ENCODE results near the gene DYNLRB2.

The DYNLRB2 gene

DNA sequence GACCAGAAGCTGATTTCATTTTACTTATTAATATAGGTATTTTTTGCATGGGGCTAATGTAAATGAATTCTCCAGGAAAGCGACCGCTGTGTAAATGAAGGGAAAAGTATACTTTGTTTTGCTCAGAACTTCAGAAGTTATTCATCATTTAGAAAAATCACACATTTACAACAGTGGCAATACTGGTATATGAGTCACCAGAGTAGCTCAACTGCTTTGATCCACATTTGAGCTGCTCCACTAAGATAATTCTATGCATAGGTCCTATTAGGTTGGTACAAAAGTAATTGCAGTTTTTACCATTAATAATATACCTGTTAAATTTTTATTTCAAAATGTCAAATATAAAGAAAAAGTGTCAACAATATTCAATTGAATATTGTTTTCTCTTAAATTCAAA, 22.9 kb upstream of the DYNLRB2 start:
- TF ChIP-seq EZH2 (IDR thresholded peaks at IDR 0.05; ENCODE audit: borderline replicate concordance, low read length): no peak
- TF ChIP-seq CTCF (IDR thresholded peaks at IDR 0.05; ENCODE audit: low read length): no peak
- Histone ChIP-seq H3F3A (ENCODE audit: insufficient read depth, low read length) (no peaks in the 10 kb centered on the region), H3K4me2 (ENCODE audit: low read length) (no peak overlapping the region), H3K79me2 (ENCODE audit: insufficient read depth, low read length) (no peaks in the 10 kb centered on the region), H3K27me3 (ENCODE audit: insufficient read depth, low read length) (no peaks in the 10 kb centered on the region; the same call in 1 of the 2 replicates), H3K27ac (ENCODE audit: low read depth, low read length, poor library complexity, severe bottlenecking) (no peak overlapping the region), H3K36me3 (ENCODE audit: insufficient read depth, low read length) (no peaks in the 10 kb centered on the region), H3K4me3 (ENCODE audit: low read depth, low read length, poor library complexity, severe bottlenecking) (no peak overlapping the region), H3K9me3 (ENCODE audit: low read length) (no peaks in the 10 kb centered on the region), H3K9me2 (ENCODE audit: low read depth, low read length) (no peaks in the 10 kb centered on the region), H4K20me1 (ENCODE audit: insufficient read depth, low read length) (no peaks in the 10 kb centered on the region), H3K9ac (ENCODE audit: low read length) (no peak overlapping the region), H2AFZ (ENCODE audit: low read length) (no peak overlapping the region), H3K4me1 (ENCODE audit: insufficient read depth, low read length, severe bottlenecking) (no peaks in the 10 kb centered on the region)

GRCh38 chr16:80518436-80518835, 22.4 kb upstream of the DYNLRB2 start:
- no peaks in the 10 kb centered on the region; the same call in 1 of the 2 replicates for H3K27me3 ChIP-seq (ENCODE audit: insufficient read depth, low read length)
- no peaks in the 10 kb centered on the region for H3K4me1 ChIP-seq (ENCODE audit: insufficient read depth, low read length, severe bottlenecking)
- H4K20me1 ChIP-seq (ENCODE audit: insufficient read depth, low read length): no peaks in the 10 kb centered on the region
- H3K9ac ChIP-seq (ENCODE audit: low read length): no peak overlapping the region
- no peaks in the 10 kb centered on the region for H3K9me2 ChIP-seq (ENCODE audit: low read depth, low read length)
- no peak overlapping the region for H3K4me3 ChIP-seq (ENCODE audit: low read depth, low read length, poor library complexity, severe bottlenecking)
- H3F3A ChIP-seq (ENCODE audit: insufficient read depth, low read length): no peaks in the 10 kb centered on the region
- H3K79me2 ChIP-seq (ENCODE audit: insufficient read depth, low read length): no peaks in the 10 kb centered on the region
- H3K9me3 ChIP-seq (ENCODE audit: low read length): no peaks in the 10 kb centered on the region
- H3K4me2 ChIP-seq (ENCODE audit: low read length): no peak overlapping the region
- TF ChIP-seq EZH2 (IDR thresholded peaks at IDR 0.05; ENCODE audit: borderline replicate concordance, low read length) (no peak), CTCF (IDR thresholded peaks at IDR 0.05; ENCODE audit: low read length) (no peak)
- H2AFZ ChIP-seq (ENCODE audit: low read length): no peak overlapping the region
- no peak overlapping the region for H3K27ac ChIP-seq (ENCODE audit: low read depth, low read length, poor library complexity, severe bottlenecking)
- no peaks in the 10 kb centered on the region for H3K36me3 ChIP-seq (ENCODE audit: insufficient read depth, low read length)

DNA sequence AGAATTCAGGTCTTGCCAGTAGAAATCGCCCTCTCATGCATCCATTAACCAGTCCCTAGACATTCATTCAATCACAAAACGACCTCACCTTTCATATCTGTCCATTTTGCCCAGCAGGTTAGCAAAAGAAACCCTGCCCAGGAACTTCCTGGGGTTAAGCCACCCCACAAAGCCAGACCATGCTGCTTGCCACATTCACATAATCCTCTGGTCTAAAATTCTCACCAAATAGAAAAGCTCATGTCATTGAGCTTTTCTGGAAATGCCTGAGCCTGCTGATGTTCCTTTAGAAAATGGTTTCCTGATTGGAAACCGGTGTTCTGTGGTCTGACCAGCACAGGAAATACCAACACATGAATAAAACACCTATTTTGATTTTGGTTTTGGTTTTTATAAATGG, 21.6 kb upstream of the DYNLRB2 start:
- no peaks in the 10 kb centered on the region for H3K36me3 ChIP-seq (ENCODE audit: insufficient read depth, low read length)
- no peak overlapping the region for H2AFZ ChIP-seq (ENCODE audit: low read length)
- no peak overlapping the region for H3K4me2 ChIP-seq (ENCODE audit: low read length)
- no peaks in the 10 kb centered on the region for H3K9me3 ChIP-seq (ENCODE audit: low read length)
- no peaks in the 10 kb centered on the region; the same call in 1 of the 2 replicates for H3K27me3 ChIP-seq (ENCODE audit: insufficient read depth, low read length)
- H3K4me3 ChIP-seq (ENCODE audit: low read depth, low read length, poor library complexity, severe bottlenecking): no peak overlapping the region
- no peaks in the 10 kb centered on the region for H3K79me2 ChIP-seq (ENCODE audit: insufficient read depth, low read length)
- no peaks in the 10 kb centered on the region for H4K20me1 ChIP-seq (ENCODE audit: insufficient read depth, low read length)
- H3K9ac ChIP-seq (ENCODE audit: low read length): no peak overlapping the region
- no peak overlapping the region for H3K27ac ChIP-seq (ENCODE audit: low read depth, low read length, poor library complexity, severe bottlenecking)
- no peaks in the 10 kb centered on the region for H3K9me2 ChIP-seq (ENCODE audit: low read depth, low read length)
- H3F3A ChIP-seq (ENCODE audit: insufficient read depth, low read length): no peaks in the 10 kb centered on the region
- TF ChIP-seq EZH2 (IDR thresholded peaks at IDR 0.05; ENCODE audit: borderline replicate concordance, low read length) (no peak), CTCF (IDR thresholded peaks at IDR 0.05; ENCODE audit: low read length) (no peak)
- H3K4me1 ChIP-seq (ENCODE audit: insufficient read depth, low read length, severe bottlenecking): no peaks in the 10 kb centered on the region
